Activated T-cell treated with anti-CD3 and anti-CD28 coated beads, Interleukin-2, amount 50 U/mL, for 1 hour (primary cell): ENCODE results near the gene TMEM30A.
A peak's percentile ranks its signal among the peaks of the same experiment; 100 is the strongest.

Experiments used
- DNase-seq: peaks from one replicate; pipeline ENCODE4 v3.0.0-alpha.2; 2020

TMEM30A gene

DNA sequence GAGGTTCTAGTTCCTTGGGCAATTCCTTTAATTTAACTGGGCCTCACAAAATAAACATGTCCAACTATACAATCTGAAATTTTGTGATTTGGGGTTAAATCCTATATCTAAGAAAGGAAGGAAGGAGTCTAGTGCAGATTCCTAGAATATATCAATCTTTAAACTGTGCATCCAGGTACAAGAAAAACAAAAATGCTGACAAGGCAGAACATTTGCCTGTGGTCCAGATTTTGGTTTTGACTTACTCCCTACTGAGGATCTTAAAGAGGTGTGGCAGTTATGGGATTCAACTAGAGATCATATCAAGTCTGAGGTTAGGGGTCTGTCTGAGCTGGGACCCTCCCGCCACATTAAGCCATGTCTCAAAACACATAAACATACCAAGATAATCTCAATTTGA is 23.3 kb downstream of the TMEM30A start:
- no peak for DNase-seq

DNA sequence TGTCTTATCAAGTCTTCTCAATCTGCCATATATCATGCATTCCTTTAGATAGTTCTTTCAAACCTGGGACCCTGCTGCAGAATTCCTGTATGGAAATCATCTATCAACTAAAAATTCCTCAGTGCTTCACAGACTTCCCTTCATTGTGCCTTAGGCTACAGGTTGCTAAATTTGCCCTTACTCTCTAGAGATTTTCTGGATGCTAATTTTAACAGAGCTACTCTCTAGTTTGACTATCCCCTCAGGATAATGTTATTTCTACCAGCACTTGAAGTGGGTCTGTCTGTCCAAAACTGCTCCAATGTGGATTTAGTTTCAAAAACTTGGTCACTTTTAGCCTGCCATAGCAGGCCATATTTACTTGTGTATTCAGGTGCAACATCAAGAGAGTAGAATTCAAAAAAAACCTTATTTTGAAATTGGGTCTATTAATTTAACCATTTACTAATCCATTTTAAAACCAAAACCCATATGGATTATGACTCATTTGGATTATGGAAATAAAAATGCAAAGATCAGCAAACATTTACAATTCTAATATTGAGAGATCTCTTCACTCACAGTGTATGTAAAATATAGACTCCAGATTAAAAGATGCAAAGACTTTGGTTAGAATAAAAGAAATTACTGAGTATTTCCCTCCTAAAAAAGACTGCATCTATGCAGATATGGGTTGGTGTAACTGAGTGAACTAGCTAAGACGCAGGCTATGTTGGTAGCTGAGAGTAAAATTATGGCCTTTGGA is 27.1 kb downstream of the TMEM30A start:
- DNase-seq = no peak

DNA sequence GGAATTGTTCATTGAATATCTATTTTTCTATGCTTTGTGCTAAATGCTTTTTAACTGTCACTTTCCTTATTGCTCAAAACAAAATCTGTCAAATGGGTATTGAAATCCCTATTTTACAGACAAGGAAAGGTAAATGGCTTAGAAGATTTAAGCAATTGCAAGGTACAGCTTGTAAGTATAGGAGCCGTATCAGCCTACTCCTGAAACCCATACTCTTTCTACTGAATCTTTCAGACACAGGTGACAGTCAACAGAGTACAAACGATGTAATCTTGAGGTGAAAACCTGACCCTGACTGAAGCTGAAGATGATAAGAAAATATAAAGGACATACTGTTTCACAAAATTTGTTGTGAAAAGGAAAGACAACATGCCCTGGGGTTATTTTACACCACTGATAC is 34.0 kb downstream of the TMEM30A start:
- DNase-seq = no peak

DNA sequence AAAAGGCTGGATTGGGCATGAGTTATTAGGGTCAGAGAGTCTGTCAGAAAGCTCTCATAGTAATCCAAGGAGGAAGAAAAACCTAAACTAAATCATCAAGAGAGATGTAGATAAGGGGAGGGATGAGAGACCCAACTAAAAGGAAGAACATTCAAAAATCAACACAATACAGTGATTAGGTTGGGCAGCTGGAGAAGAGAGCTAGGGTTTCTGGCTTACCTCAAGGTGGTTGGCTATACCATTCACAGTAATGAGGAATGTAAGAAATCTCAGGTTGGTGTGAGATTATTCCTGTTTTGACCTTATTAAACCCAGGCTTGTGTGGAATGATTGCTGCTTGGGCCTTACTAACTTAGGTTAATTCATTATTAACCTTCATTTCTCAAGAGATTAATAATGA is 34.8 kb downstream of the TMEM30A start:
- DNase-seq = no peak

DNA sequence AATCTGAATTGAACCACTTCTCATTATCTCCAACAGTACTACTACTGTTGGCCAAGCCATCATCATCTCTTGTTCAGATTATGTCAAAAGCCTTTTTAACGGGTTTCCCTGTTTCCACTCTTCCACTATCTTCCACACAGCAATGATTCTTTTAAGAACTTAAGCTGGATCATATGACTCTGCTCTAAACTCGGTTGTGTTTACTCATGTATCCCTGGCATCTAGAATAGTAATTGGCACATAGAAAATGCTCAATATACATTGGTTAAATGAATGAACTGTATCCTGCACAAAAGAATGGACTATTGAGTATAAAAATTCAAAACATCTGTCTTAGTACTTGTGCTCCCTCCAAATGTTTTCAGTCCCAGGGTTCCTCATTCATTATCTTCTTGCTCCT is 38.2 kb downstream of the TMEM30A start:
- no peak for DNase-seq

DNA sequence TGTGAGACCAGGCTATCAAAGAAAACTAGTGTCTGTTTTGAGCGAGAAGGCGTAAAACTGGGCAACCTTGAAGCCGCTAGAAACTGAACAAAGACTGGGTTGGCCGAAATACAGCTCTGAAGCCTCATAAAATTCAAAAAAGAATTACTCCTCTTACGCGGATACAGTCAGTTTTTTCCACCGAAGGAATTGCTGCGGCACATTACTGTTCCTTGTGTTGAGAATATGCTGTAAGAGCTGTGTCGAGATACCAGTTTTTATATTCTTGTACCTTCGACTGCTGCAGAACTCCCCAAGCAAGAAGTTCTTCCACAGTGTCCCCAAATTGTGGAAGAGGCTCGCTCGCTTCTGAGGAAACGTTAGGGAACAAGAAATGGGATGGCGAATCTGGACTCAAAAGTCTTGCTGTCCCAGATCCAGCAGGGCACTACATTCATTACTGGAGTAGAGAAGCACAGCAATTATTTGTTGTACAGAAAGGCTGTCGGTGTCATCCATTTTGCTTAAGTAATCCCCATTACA is 40.5 kb downstream of the TMEM30A start:
- DNase-seq = no peak

DNA sequence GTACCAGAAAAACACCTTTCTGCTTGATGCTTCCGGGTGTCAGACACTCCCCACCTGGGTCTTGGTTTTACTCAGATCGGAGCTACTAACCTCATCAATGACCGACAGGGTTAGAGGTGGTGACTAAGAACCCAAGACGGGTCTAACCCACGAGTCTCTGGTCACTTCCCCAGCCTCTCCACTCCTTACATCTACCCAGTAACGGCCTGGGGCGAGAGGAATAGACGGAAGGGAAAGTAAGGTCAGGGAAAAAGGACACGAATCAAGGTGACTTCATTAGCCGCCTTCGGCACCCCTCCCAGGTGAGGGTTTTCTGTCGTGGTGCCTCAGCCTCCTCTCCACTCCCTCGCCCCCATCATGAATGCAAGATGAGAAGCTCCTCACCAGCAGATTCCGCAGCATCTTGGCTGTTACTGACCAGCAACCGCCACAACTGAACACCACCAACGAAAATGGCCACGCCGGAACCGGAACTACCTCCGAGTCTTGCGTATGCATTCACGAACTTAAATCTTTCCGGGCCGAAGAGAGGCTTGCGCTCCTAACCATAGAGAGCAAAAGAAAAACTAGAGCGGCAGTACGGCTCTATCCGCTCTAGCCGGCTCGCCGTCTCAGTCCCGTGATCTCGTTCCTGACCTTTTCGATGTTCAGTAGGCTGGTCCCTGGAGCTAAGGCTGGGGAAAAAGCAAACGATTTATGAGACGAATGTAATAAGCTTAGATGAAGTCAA is 41.1 kb downstream of the TMEM30A start, which contains the start of gene COX7A2:
TSS of gene COX7A2 (minus strand) at position 469 of the 730 bp plus-strand sequence. CDS start at position 402, 67 bp downstream.
- peak; percentile 81 for DNase-seq

DNA sequence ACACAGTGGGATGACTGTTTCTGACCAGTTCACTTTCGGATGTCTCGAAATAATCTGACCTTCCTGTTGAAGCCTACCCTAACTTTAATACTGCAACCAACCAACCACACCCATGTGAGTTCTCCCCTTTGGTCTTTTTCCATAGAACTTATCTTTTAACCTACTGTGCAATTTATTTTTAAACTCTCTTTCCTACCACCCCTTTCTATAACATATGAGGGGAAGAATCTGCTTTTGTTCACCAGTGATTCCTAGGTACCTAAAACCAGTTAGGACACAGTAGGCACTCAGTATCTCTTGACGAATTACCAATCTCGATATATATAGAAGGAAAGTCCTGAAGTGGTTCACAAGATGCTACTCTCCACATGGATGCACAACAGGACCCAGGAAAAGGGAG is 48.0 kb downstream of the TMEM30A start:
- no peak for DNase-seq

DNA sequence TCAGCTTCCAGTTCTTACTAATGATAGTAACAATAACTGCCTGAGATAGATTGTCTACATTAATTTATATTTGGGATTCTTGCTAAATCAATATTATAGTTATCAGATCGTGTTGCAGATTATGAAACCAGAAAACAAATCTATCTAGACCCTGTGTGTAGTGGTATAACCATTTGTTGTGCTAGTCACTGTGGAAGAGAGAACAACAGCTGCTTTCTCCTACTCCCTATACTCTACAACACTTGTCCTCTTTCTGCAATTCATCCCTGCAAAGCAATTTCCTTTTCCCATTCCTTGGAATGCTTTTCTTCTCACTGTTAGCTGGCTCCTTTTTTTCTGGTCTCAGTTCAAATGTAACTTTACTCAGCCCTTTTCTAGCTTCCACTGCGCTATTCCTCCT is 49.3 kb downstream of the TMEM30A start:
- no peak for DNase-seq

DNA sequence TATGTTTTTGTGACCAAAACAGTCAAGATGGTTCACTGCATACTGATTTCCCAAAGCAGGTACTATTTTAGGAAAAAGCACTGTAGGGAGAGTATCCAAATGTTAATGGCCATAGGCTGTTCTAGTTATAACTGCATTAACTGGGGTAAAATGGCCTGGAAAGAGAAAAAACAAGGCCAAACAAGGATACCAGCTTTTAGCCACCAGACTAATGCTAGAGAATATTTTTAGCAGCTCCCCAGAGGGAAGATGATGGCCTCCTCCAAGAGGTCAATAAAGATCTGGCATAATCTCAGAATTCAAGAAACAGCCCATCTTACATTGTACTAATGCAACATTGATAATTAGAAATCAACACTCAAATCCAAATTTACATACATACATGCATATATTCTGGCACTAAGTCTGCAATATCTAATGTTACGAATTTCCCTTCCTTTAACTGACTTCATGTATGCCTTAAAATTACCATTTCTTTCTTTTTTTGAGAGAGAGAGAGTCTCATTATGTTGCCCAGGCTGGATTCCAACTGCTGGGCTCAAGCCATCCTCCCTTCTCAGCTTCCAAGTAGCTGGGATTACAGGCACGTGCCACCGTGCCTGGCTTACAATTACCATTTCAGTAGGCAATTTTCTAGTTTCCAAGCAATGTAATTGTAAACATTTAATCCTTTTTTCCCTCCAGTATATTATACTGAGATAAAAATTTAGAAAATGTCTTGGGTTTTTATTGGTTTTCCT is 50.3 kb downstream of the TMEM30A start:
- DNase-seq = no peak

DNA sequence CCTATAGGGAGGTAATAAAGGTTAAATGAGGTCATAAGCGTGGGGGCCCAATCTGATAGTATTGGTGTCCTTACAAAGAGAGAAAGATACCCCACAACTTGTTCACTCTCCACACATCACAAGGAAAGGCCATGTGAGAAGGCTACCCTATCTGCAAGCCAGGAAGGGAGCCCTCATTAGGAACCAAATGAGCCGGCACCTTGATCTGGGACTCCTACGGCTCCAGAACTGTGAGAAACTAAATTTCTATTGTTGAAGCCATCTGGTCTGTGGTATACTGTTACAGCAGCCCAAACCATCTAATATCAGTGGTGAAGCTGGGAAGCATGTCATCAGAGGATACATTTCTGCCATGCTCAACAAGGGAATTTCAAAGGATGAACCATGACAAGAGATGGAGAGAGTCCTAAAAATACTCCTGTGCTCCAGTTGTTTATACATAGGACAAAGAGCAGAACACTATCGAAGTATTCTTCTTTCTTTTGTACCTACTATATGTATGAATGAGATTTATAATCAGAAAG is 51.4 kb downstream of the TMEM30A start:
- no peak for DNase-seq

DNA sequence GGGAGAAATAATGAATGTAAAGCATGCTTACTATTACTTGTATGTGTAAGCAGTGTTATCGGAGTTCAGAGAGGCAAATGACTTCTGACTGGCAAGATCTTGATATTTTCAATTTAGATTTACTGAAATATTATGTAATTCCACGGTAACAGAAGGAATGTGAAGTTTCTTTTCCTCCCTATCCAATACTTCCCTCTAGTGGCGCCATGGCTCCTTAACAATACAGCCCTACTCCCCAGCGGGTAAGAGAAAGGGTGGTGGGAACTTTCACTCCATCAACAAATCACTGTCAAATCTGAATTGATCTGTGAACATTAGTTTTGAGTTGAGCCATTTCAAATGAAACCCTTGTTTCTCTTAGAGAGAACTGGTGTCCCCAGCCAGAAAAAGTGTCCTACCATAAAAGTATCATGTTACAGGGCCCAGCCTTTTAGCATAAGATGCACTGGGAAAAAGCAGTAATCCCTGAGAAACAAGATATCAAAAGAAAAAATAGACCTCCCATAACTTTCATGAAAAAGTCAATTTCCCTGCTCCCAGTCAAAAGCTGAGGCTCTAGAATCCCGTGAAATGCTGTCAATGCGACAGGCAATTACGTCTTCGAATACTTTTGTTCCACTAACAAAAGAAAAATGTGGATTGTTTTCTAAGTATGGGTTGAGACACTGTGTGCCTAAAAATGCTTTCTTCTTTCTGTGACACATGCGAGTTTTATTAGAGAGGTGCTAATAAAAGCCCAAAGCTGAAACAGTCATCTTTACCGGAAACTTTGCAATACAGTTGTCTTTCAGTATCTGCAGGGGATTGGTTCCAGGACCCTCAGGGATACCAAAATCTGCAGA is 53.9 kb downstream of the TMEM30A start:
- DNase-seq = no peak

DNA sequence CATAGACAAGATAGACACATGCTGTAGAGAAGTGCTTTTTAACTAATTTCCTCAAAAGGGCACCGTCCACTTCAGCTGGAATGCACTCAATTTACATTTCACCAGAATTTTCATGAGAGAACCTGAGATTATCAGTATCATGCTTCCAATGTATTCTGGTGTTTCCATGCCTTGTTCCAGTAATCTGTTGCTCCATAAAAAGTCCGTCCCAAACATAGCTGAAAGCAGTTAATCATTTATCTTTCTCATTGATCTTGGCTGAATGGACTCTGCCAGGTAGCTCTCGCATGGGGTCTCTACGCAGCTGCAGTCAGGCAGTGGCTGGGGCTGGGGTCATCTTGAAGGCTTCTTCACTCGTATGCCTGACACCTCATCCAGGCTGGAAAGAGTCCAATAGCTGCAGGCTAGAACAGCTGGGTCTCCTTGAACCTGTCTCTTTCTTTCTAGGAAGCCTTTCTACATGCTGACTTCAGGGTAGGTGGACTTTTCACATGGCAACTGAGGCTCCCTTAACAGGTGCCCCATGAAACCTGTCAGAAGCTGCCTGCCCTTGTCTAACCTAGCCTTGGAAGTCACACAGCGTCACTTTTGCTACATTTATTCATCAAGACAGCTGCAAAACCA is 60.2 kb downstream of the TMEM30A start:
- DNase-seq = no peak

DNA sequence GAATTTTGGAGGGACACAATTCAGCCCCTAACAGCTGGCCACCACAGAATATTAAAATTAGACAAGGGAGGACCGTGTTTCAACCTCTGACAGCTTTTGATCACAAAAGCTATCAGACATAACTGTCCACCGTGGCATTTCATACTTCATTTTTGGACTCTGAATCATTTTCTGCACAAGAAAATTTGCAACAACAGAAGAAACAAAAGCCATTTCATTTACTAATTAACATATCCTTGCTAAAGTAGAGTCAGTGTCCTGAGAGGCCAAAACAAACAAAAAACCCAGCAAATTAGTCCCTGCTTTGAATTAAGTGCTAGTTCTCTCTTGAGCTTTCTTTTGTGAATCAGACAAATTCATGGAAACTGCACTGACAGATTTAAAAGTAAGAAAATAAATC is 61.2 kb downstream of the TMEM30A start:
- no peak for DNase-seq

DNA sequence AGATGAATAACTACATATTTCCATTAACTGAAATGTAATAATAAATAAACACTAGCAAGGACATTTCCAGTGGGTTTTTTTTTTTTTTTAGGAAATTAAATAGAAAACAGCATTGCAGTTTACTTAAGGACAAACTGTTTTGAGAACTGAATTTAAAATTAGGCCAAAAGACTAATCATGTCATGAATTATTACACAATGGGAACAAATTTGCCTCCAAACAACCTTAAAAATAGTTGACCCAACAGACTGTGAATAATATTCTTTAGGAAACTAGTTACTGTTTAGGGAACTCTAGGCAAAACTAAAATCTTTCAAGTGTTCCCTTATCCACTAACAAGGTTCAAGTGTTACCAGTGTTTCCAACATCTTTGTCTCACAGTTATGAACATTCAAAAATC is 62.3 kb downstream of the TMEM30A start:
- no peak for DNase-seq

DNA sequence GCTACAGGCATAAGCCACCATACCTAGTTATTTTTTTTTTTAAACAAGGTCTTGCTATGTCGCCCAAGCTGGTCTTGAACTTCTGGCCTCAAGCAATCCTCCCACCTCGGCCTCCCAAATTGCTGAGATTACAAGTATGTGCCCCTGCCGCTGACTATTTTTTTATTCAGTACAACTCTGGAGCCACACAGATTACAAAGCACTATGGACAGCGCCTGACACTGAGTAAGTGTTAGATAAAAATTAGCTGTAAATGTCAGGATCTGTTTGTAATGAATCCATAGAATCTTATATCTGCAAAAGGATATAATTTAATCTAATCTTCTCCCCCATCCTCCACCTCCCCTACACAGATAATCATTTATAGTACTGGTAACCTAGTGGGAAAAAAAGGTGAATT is 63.5 kb downstream of the TMEM30A start:
- no peak for DNase-seq

DNA sequence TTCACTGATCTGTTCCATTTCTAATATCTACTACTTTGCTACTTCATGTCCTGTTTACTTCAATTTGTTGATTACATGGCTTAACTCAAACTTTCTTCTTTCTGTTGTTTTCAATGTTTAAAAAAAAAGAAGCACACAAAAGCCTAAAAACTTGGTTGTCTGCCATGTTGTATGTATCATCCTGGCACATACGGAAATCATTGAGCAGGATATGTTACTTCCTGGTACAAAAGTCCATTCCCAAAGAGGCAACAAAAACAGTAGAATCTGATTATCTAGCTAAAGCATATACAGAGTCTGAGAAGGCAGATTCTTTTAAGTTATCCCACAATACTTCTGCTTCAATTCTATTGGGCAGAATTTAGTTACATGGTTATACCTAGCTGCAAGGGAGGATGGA is 64.2 kb downstream of the TMEM30A start:
- no peak for DNase-seq

DNA sequence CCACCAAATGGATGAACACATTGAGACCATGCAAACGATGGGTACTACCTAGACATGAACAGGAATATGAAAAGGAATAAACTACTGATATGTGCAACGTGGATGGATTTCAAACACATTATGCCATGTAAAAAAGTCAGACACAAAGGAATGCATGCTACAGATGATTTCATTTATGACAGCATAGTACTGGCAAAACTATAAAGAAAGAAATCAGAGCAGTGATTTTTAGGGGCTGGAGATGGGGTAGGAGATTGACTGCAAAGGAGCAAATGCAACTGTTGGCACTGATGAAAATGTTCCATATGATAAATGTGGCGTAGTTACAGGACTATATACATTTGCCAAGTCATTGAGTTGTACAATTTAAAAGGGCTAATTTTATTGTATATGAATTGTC is 65.3 kb downstream of the TMEM30A start:
- DNase-seq = no peak

DNA sequence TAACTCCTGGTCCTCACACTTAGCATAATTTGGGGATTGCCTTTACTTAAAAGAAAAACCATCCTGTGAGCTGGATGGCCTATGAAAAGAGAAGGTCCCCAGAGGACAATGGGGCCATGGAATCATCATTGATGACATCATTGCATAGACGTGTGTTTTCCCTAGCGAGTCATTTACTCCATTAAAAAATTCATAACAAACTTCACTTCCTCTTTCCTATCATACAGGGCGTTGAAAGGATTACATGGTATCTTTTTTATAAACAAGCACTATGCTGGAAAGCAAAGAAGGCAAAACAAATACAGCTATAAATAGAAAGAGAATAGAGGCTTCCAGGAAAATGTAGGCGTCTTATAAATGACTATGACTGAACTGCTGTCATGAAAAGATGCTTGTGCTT is 67.4 kb downstream of the TMEM30A start:
- no peak for DNase-seq

DNA sequence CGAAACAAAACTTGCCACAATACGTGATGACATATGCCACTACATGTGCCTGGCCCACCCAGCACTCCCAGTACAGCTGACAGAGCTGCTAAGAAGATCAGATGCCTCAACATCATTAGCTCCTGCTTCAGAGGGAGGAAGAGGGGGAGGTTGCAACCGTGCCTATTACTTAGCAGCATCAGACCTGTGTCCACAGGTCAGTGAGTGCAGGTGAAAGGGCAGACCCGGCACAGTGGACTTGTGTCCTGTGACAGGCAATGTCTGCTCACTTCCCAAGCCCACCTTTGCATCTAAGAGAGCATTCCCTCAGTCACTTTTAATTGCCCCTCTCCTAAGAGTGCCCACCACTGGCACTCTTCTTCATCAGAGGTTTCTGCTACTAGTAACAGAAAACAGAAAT is 69.3 kb downstream of the TMEM30A start:
- DNase-seq = no peak

DNA sequence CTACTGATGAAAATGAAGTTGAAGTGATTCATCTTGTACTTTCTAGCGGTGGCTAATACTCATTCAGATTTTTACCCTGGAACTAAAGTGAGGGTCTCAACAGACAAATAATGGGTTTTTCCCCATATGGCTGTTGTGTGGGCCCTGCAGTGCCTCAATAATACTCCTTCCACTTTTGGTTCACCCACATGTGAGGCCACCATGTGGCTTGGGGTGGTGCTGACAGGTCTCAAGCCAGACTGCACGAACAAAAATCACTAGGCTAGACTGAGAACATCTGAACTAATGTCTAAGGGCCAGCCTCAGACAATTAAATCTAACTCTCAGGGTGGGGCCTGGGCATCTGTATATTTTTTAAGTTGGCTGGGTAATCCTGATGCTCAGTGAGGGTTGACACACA is 70.9 kb downstream of the TMEM30A start:
- no peak for DNase-seq

DNA sequence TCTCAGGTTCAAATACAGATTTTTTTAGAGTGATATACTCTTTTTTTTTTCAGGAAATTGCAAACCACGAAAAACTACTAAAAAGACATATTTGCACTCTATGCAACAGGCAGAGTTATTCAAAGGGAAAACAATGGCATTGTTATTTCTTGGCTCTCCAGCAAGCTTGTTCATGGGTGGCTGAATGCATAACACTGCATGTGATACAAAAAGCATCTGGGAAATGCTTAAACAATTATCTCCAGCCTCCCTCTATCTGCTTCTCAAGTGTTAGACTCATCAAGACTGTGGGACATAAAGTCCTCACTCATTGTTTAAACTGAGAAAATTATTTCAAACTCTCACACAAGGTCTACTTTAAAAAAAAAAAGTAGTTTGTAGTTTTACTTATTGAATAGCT is 71.5 kb downstream of the TMEM30A start:
- DNase-seq = no peak
